Measurements from ENCODE around the gene FXYD6.

The FXYD6 gene

GRCh38 chr11:117836077-117836960 is 40.1 kb downstream of the FXYD6 start:
- no peak for TF ChIP-seq FOXP2 (optimal IDR thresholded peaks at IDR 0.05; ENCODE audit: borderline replicate concordance, extremely low read depth, extremely low read length, insufficient read depth)
- no peak for TF ChIP-seq TAF1 (IDR thresholded peaks at IDR 0.05; ENCODE audit: borderline replicate concordance, insufficient read depth, low read length)
- TF ChIP-seq REST (IDR thresholded peaks at IDR 0.05; ENCODE audit: insufficient read depth in 1 of 2, low read depth in 2 of 2, low read length in 2 of 2): no peak
- no peak for TF ChIP-seq SIN3A (IDR thresholded peaks at IDR 0.05; ENCODE audit: borderline replicate concordance, insufficient read depth, low read length)
- no peak for TF ChIP-seq POLR2AphosphoS5 (IDR thresholded peaks at IDR 0.05; ENCODE audit: low read depth, low read length)

- TF ChIP-seq FOXP2 (optimal IDR thresholded peaks at IDR 0.05; ENCODE audit: borderline replicate concordance, extremely low read depth, extremely low read length, insufficient read depth) (no peak), REST (IDR thresholded peaks at IDR 0.05; ENCODE audit: insufficient read depth in 1 of 2, low read depth in 2 of 2, low read length in 2 of 2) (no peak), POLR2AphosphoS5 (IDR thresholded peaks at IDR 0.05; ENCODE audit: low read depth, low read length) (no peak), SIN3A (IDR thresholded peaks at IDR 0.05; ENCODE audit: borderline replicate concordance, insufficient read depth, low read length) (no peak), TAF1 (IDR thresholded peaks at IDR 0.05; ENCODE audit: borderline replicate concordance, insufficient read depth, low read length) (no peak)
Measured at GRCh38 chr11:117835576-117835975, 40.9 kb downstream of the FXYD6 start.

GRCh38 chr11:117834838-117835443 is 41.5 kb downstream of the FXYD6 start:
- no peak for TF ChIP-seq SIN3A (IDR thresholded peaks at IDR 0.05; ENCODE audit: borderline replicate concordance, insufficient read depth, low read length)
- no peak for TF ChIP-seq REST (IDR thresholded peaks at IDR 0.05; ENCODE audit: insufficient read depth in 1 of 2, low read depth in 2 of 2, low read length in 2 of 2)
- no peak for TF ChIP-seq POLR2AphosphoS5 (IDR thresholded peaks at IDR 0.05; ENCODE audit: low read depth, low read length)
- TF ChIP-seq FOXP2 (optimal IDR thresholded peaks at IDR 0.05; ENCODE audit: borderline replicate concordance, extremely low read depth, extremely low read length, insufficient read depth): no peak
- no peak for TF ChIP-seq TAF1 (IDR thresholded peaks at IDR 0.05; ENCODE audit: borderline replicate concordance, insufficient read depth, low read length)

GRCh38 chr11:117834068-117834810 is 42.2 kb downstream of the FXYD6 start:
- TF ChIP-seq SIN3A (IDR thresholded peaks at IDR 0.05; ENCODE audit: borderline replicate concordance, insufficient read depth, low read length): no peak
- TF ChIP-seq TAF1 (IDR thresholded peaks at IDR 0.05; ENCODE audit: borderline replicate concordance, insufficient read depth, low read length): no peak
- no peak for TF ChIP-seq FOXP2 (optimal IDR thresholded peaks at IDR 0.05; ENCODE audit: borderline replicate concordance, extremely low read depth, extremely low read length, insufficient read depth)
- TF ChIP-seq REST (IDR thresholded peaks at IDR 0.05; ENCODE audit: insufficient read depth in 1 of 2, low read depth in 2 of 2, low read length in 2 of 2): no peak
- no peak for TF ChIP-seq POLR2AphosphoS5 (IDR thresholded peaks at IDR 0.05; ENCODE audit: low read depth, low read length)
